ENCODE measurements around the gene NAIF1.

- TF ChIP-seq CTCF (IDR thresholded peaks at IDR 0.05 in 8 of 11, conservative IDR thresholded peaks at IDR 0.05 in 3 of 11) (no peak), POLR2A (IDR thresholded peaks at IDR 0.05) (no peak)
Observed at GRCh38 chr9:128061275-128061960, 5.7 kb downstream of the NAIF1 start.

Data from spleen (tissue), 7 donors.